OCI-LY7 (cell line): Measurements from ENCODE around the gene SRRM5. TPM values are rescaled to one million over a fixed set of nuclear protein-coding genes. Genes with fewer than 3 reads are reported as not detected.
A peak's percentile ranks its signal among the peaks of the same experiment; 100 is the strongest.
"Not testable (repeated sequence)": the region's sequence is repeated elsewhere in the genome, so short reads cannot be mapped to it uniquely, and the experiment has no call there.

ENCODE experiments used
- BruUV-seq: library from RNA; stranded (reverse); fragments of 400-500 nt; replicated peaks from 2 replicates; lab custom pipeline; 2021; lab: Mats Ljungman, UMichigan
- CTCF ChIA-PET: fragments of 300-600 bp; sonication (Branson Sonifier 250); formaldehyde crosslinking; loops from one replicate; lab custom pipeline; 2022; ENCODE audit warnings: antibody characterized with exemption; ENCODE audit not compliant: unreplicated experiment; lab: Charles Lee
- POLR2A ChIA-PET: fragments of 300-600 bp; sonication (Branson Sonifier 250); formaldehyde crosslinking; loops from one replicate; lab custom pipeline; 2022; ENCODE audit warnings: antibody characterized with exemption; lab: Charles Lee
- DNase-seq: peaks from one replicate; pipeline ENCODE4 v3.0.0-alpha.2; 2015; ENCODE audit warnings: low spot score
- H2AFZ ChIP-seq: fragments of 200-600 bp; sonication (generic), shearing (Covaris generic); 2 replicates; pipeline ENCODE4 v1.6.1; 2014; ENCODE audit warnings: mild to moderate bottlenecking, antibody characterized with exemption, low read length, moderate library complexity
- H3K27ac ChIP-seq: fragments of 200-600 bp; sonication (generic); 2 replicates; pipeline ENCODE4 v1.5.1; 2014; ENCODE audit warnings: mixed run types, low read depth, mild to moderate bottlenecking, moderate library complexity, low read length, inconsistent platforms; ENCODE audit not compliant: poor library complexity, severe bottlenecking
- H3K36me3 ChIP-seq: fragments of 200-600 bp; sonication (generic); 2 replicates; pipeline ENCODE4 v1.6.1; 2014; ENCODE audit warnings: mild to moderate bottlenecking, antibody characterized with exemption, low read length, moderate library complexity, mixed read lengths; ENCODE audit not compliant: insufficient read depth
- H3K4me1 ChIP-seq: fragments of 200-600 bp; sonication (generic); 2 replicates; pipeline ENCODE4 v1.5.1; 2014; ENCODE audit warnings: mild to moderate bottlenecking, low read length; ENCODE audit not compliant: insufficient read depth, poor library complexity, severe bottlenecking
- H3K4me2 ChIP-seq: fragments of 200-600 bp; sonication (generic); 2 replicates; pipeline ENCODE4 v1.6.1; 2014; ENCODE audit warnings: mild to moderate bottlenecking, low read length
- H3K4me3 ChIP-seq: fragments of 200-600 bp; sonication (generic); 2 replicates; pipeline ENCODE4 v1.5.1; 2014; ENCODE audit warnings: mild to moderate bottlenecking, low read depth, low read length; ENCODE audit not compliant: poor library complexity, severe bottlenecking
- H3K79me2 ChIP-seq: fragments of 200-600 bp; sonication (generic); 2 replicates; pipeline ENCODE4 v1.6.1; 2016; ENCODE audit warnings: low read depth, mild to moderate bottlenecking, low read length, moderate library complexity, mixed read lengths; ENCODE audit not compliant: insufficient read depth
- H3K9me2 ChIP-seq: fragments of 200-600 bp; sonication (generic); 2 replicates; pipeline ENCODE4 v1.6.1; 2016; ENCODE audit warnings: mild to moderate bottlenecking, low read length, mixed read lengths; ENCODE audit not compliant: insufficient read depth
- H3K9me3 ChIP-seq: fragments of 200-600 bp; sonication (generic); 2 replicates; pipeline ENCODE4 v1.6.1; 2014; ENCODE audit warnings: mild to moderate bottlenecking, mixed run types, low read length, mixed read lengths
- H4K20me1 ChIP-seq: fragments of 200-600 bp; sonication (generic); 2 replicates; pipeline ENCODE4 v1.6.1; 2014; ENCODE audit warnings: mild to moderate bottlenecking, antibody characterized with exemption, low read length, moderate library complexity, mixed read lengths; ENCODE audit not compliant: insufficient read depth
- EZH2phosphoT487 ChIP-seq: fragments of 200-600 bp; sonication (generic); IDR thresholded peaks from 2 replicates; pipeline ENCODE4 v1.6.1; 2018; ENCODE audit warnings: low read depth, borderline replicate concordance, mild to moderate bottlenecking, mixed run types, antibody characterized with exemption, low read length, moderate library complexity, mixed read lengths
- intact Hi-C: fragments of 100-400 bp; cut with micrococcal nuclease; formaldehyde crosslinking; loops from one replicate; pipeline ENCODE4 v1.10.0; 2022; ENCODE audit not compliant: unreplicated experiment
- total RNA-seq, 2 experiments: library from RNA; depleted of rRNA in 1 of 2; stranded (reverse); fragments of >200 nt in 1 of 2; shearing (Covaris generic) in 1 of 2; gene quantifications; 2 replicates each; pipeline ENCODE4 v1.2.3, GENCODE V29; 2014 to 2022
- TF ChIP-seq, protein P1 (sequence below): fragments of 200-600 bp; sonication (generic); conservative IDR thresholded peaks from 2 replicates; pipeline ENCODE4 v1.5.1; 2014; ENCODE audit warnings: mild to moderate bottlenecking, antibody characterized with exemption, low read length, moderate library complexity, mixed read lengths

The SRRM5 gene
- total RNA-seq, 2 experiments from 2014 or later, result 0.61 to 0.73 TPM

DNA sequence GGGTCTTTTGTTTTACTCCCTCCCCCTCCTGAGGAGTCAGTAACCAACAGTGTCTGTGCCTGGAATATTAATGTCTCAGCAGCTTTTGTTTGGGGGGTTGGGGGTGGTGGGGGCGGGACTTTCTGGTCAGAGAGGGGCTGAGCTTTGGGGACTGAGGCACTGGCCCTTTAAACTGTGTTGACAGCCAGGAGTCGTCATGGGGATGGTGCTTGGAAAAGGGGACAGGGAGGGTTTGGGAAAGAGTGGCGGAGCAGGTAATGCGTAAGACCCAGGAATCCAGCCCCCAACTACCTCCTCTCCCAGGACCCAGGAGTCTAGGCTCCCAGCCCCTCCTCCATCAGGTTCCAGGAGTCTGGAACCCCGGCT, 22.6 kb downstream of the SRRM5 start:
- Histone ChIP-seq H3K36me3 (no peaks in the 10 kb centered on the region), H3K9me2 (no peaks in the 10 kb centered on the region), H3K9me3 (no peaks in the 10 kb centered on the region), H3K4me2 (peak overlapping the region; percentile 68), H3K27ac (no peak overlapping the region), H2AFZ (peak overlapping the region; percentile 96; the same call in 1 of the 2 replicates), H3K4me1 (peaks cover 12% of the 10 kb centered on the region), H3K79me2 (no peaks in the 10 kb centered on the region), H4K20me1 (no peaks in the 10 kb centered on the region), H3K4me3 (peak overlapping the region; percentile 41)
- no TSS peak for BruUV-seq
- intact Hi-C loops, result no loop called here
- DNase-seq, result no peak
- no peak for TF ChIP-seq EZH2phosphoT487
- TF ChIP-seq, protein P1, sequence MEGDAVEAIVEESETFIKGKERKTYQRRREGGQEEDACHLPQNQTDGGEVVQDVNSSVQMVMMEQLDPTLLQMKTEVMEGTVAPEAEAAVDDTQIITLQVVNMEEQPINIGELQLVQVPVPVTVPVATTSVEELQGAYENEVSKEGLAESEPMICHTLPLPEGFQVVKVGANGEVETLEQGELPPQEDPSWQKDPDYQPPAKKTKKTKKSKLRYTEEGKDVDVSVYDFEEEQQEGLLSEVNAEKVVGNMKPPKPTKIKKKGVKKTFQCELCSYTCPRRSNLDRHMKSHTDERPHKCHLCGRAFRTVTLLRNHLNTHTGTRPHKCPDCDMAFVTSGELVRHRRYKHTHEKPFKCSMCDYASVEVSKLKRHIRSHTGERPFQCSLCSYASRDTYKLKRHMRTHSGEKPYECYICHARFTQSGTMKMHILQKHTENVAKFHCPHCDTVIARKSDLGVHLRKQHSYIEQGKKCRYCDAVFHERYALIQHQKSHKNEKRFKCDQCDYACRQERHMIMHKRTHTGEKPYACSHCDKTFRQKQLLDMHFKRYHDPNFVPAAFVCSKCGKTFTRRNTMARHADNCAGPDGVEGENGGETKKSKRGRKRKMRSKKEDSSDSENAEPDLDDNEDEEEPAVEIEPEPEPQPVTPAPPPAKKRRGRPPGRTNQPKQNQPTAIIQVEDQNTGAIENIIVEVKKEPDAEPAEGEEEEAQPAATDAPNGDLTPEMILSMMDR, result no peak
- ChIA-PET POLR2A (no interaction called here), CTCF (no interaction called here)

DNA sequence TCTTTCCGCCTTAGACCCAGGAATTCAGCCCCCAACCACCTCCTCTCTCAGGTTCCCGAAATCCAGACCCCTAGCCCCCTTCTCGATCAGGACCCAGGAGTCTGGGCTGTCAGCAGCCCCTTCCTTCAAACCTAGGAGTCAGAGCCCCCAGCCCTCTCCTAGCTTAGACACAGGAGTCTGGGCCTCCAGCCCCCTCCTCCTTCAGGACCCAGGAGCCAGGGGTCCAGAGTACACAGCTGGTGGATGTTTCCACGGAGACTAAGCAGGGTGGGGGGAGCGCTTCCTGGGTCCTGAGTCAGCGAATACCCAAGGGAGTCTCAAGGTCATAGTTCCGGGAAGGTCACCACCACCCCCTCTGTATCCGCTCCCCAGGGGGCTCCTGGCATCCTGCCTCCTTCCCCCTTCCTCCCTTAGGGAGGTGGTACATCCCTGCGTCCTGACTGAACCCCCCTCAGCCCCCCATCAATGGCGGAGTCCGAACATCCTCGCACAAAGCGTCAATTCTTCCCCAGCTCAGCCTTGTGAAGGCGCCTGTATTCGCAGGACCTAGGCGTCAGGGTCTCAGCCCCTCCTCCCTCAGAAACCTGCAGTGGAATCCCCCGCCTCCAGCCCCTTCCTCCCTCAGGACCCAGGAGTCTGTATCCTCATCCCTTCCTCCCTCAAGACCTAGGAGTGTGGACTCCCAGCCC, 23.1 kb downstream of the SRRM5 start:
- peak overlapping the region; percentile 96 for H2AFZ ChIP-seq
- H3K4me1 ChIP-seq, result peaks cover 12% of the 10 kb centered on the region
- H3K27ac ChIP-seq, result no peak overlapping the region
- peak overlapping the region; percentile 41 for H3K4me3 ChIP-seq
- ChIA-PET POLR2A (no interaction called here), CTCF (no interaction called here)
- H3K79me2 ChIP-seq, result no peaks in the 10 kb centered on the region
- BruUV-seq, result no TSS peak
- H3K36me3 ChIP-seq, result no peaks in the 10 kb centered on the region
- TF ChIP-seq, protein P1, result no peak
- TF ChIP-seq EZH2phosphoT487, result no peak
- no peaks in the 10 kb centered on the region for H3K9me3 ChIP-seq
- no peaks in the 10 kb centered on the region for H4K20me1 ChIP-seq
- intact Hi-C loops, result no loop called here
- H3K9me2 ChIP-seq, result no peaks in the 10 kb centered on the region
- peak overlapping the region; percentile 68 for H3K4me2 ChIP-seq
- peak; percentile 57 for DNase-seq

DNA sequence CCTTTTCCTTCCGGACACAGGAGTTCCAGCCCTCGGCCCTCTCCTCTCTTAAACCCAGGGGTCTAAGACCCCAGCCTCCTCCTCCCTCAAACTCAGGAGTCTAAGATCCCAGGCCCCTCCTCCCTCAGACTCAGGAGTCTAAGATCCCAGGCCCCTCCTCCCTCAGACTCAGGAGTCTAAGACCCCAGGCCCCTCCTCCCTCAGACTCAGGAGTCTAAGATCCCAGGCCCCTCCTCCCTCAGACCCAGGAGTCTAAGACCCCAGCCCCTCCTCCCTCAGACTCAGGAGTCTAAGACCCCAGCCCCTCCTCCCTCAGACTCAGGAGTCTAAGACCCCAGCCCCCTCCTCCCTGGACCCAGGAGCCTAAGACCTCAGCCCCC, 23.7 kb downstream of the SRRM5 start:
- intact Hi-C loops, H4K20me1 ChIP-seq, H3K9me2 ChIP-seq, H3K79me2 ChIP-seq, H3K36me3 ChIP-seq, DNase-seq, H3K9me3 ChIP-seq, H3K27ac ChIP-seq, CTCF ChIA-PET, BruUV-seq, POLR2A ChIA-PET, H3K4me3 ChIP-seq: not testable (repeated sequence)
- Histone ChIP-seq H2AFZ (peak overlapping the region; percentile 96), H3K4me1 (peaks cover 12% of the 10 kb centered on the region), H3K4me2 (peak overlapping the region; percentile 68)
